ENCODE measurements around the gene ME3. TPM values are rescaled to one million over a fixed set of nuclear protein-coding genes. Genes with fewer than 3 reads are reported as not detected.
A peak's percentile ranks its signal among the peaks of the same experiment; 100 is the strongest.

The ME3 gene
- total and polyA plus RNA-seq, 2 experiments from 2014 or later = 3.5 to 17.2 TPM

GRCh38 chr11:86671531-86672006, 847 bp downstream of the ME3 start:
- Histone ChIP-seq H3K9me3 (ENCODE audit: low read depth) (no peaks in the 10 kb centered on the region), H3K27me3 (peaks cover 61% of the 10 kb centered on the region), H3K4me3 (peak overlapping the region; percentile 41), H3K4me1 (ENCODE audit: low read depth) (no peaks in the 10 kb centered on the region), H3K36me3 (no peaks in the 10 kb centered on the region), H3K27ac (no peak overlapping the region)
- DNase-seq (ENCODE audit: low read depth in 1 of 2, low spot score in 1 of 2) = peak in 1 of 2 donors; percentile 58
- TF ChIP-seq CTCF (IDR thresholded peaks at IDR 0.05; ENCODE audit: low read depth, low read length) = no peak

- Histone ChIP-seq H3K4me3 (no peak overlapping the region), H3K4me1 (ENCODE audit: low read depth) (no peaks in the 10 kb centered on the region), H3K27me3 (peaks cover 61% of the 10 kb centered on the region), H3K36me3 (no peaks in the 10 kb centered on the region), H3K27ac (no peak overlapping the region), H3K9me3 (ENCODE audit: low read depth) (no peaks in the 10 kb centered on the region)
- no peak for TF ChIP-seq CTCF (IDR thresholded peaks at IDR 0.05; ENCODE audit: low read depth, low read length)
- DNase-seq (ENCODE audit: low read depth in 1 of 2, low spot score in 1 of 2) = no peak
These were observed 1.5 kb downstream of the ME3 start for GRCh38 chr11:86670911-86671310.

- no peaks in the 10 kb centered on the region for H3K4me1 ChIP-seq (ENCODE audit: low read depth)
- H3K27ac ChIP-seq = no peak overlapping the region
- peak in 1 of 2 donors; percentile 85 for DNase-seq (ENCODE audit: low read depth in 1 of 2, low spot score in 1 of 2)
- no peak overlapping the region for H3K4me3 ChIP-seq
- no peaks in the 10 kb centered on the region for H3K36me3 ChIP-seq
- H3K27me3 ChIP-seq = peaks cover 61% of the 10 kb centered on the region
- no peak for TF ChIP-seq CTCF (IDR thresholded peaks at IDR 0.05; ENCODE audit: low read depth, low read length)
- no peaks in the 10 kb centered on the region for H3K9me3 ChIP-seq (ENCODE audit: low read depth)
These were observed 2.2 kb downstream of the ME3 start for GRCh38 chr11:86670181-86670580.

- no peak for TF ChIP-seq CTCF (IDR thresholded peaks at IDR 0.05; ENCODE audit: low read depth, low read length)
- no peaks in the 10 kb centered on the region for H3K9me3 ChIP-seq (ENCODE audit: low read depth)
- H3K4me1 ChIP-seq (ENCODE audit: low read depth) = no peaks in the 10 kb centered on the region
- no peaks in the 10 kb centered on the region for H3K36me3 ChIP-seq
- H3K27ac ChIP-seq = no peak overlapping the region
- peaks cover 58% of the 10 kb centered on the region for H3K27me3 ChIP-seq
- H3K4me3 ChIP-seq = no peak overlapping the region
- DNase-seq (ENCODE audit: low read depth in 1 of 2, low spot score in 1 of 2) = no peak
These were observed 3.0 kb downstream of the ME3 start for GRCh38 chr11:86669424-86669823.

GRCh38 chr11:86668929-86669328, 3.5 kb downstream of the ME3 start:
- Histone ChIP-seq H3K27ac (no peak overlapping the region), H3K4me1 (ENCODE audit: low read depth) (no peaks in the 10 kb centered on the region), H3K36me3 (no peaks in the 10 kb centered on the region), H3K4me3 (no peak overlapping the region), H3K27me3 (peaks cover 53% of the 10 kb centered on the region), H3K9me3 (ENCODE audit: low read depth) (no peaks in the 10 kb centered on the region)
- DNase-seq (ENCODE audit: low read depth in 1 of 2, low spot score in 1 of 2) = no peak
- TF ChIP-seq CTCF (IDR thresholded peaks at IDR 0.05; ENCODE audit: low read depth, low read length) = no peak

GRCh38 chr11:86666193-86666592, 6.2 kb downstream of the ME3 start:
- Histone ChIP-seq H3K4me3 (no peak overlapping the region), H3K9me3 (ENCODE audit: low read depth) (no peaks in the 10 kb centered on the region), H3K27me3 (peaks cover 27% of the 10 kb centered on the region), H3K4me1 (ENCODE audit: low read depth) (no peaks in the 10 kb centered on the region), H3K27ac (no peak overlapping the region), H3K36me3 (no peaks in the 10 kb centered on the region)
- DNase-seq (ENCODE audit: low read depth in 1 of 2, low spot score in 1 of 2) = no peak
- TF ChIP-seq CTCF (IDR thresholded peaks at IDR 0.05; ENCODE audit: low read depth, low read length) = no peak

All from cardiac muscle cell (in vitro differentiated cells and primary cell).